Fibroblast of lung (primary cell): ENCODE data around the gene COX7A2. TPM values are rescaled to one million over a fixed set of nuclear protein-coding genes. Genes with fewer than 3 reads are reported as not detected.

Experiments
- DNase-seq, 2 donors: peaks; one replicate each; pipeline versions ENCODE4 v3.0.0 to v3.0.0-alpha.2; 2010; ENCODE audit warnings: low read depth in 2 of 2
- H2AFZ ChIP-seq: 2 replicates; pipeline ENCODE4 v1.5.1; 2012; ENCODE audit warnings: low read length, control low read depth, inconsistent platforms
- H3K27ac ChIP-seq: 2 replicates; pipeline ENCODE4 v1.5.1; 2011; ENCODE audit warnings: low read length, control low read depth; ENCODE audit not compliant: insufficient read depth
- H3K27me3 ChIP-seq: 2 replicates; pipeline ENCODE4 v1.5.1; 2011; ENCODE audit warnings: mild to moderate bottlenecking, low read length; ENCODE audit not compliant: control insufficient read depth, insufficient read depth
- H3K36me3 ChIP-seq: 2 replicates; pipeline ENCODE4 v1.5.1; 2011; ENCODE audit warnings: low read length; ENCODE audit not compliant: control insufficient read depth, insufficient read depth
- H3K4me1 ChIP-seq: 2 replicates; pipeline ENCODE4 v1.5.1; 2011; ENCODE audit warnings: low read length; ENCODE audit not compliant: control insufficient read depth, insufficient read depth; ENCODE audit errors: extremely low read depth
- H3K4me2 ChIP-seq: 2 replicates; pipeline ENCODE4 v1.5.1; 2011; ENCODE audit warnings: low read length, control low read depth; ENCODE audit not compliant: insufficient read depth; ENCODE audit errors: extremely low read depth
- H3K4me3 ChIP-seq, 4 experiments: fragments of 200-600 bp in 1 of 4; sonication (generic) in 1 of 4; replicated peaks in 1 of 4; 2 replicates each; pipeline ENCODE4 v1.5.1; 2011 to 2016; ENCODE audit warnings: low read length in 4 of 4, low read depth in 3 of 4, mild to moderate bottlenecking in 3 of 4, control low read depth in 2 of 4, inconsistent platforms in 1 of 4, mixed read lengths in 1 of 4; ENCODE audit not compliant: insufficient read depth in 1 of 4; ENCODE audit errors: control extremely low read depth in 1 of 4
- H3K79me2 ChIP-seq: 2 replicates; pipeline ENCODE4 v1.5.1; 2012; ENCODE audit warnings: mild to moderate bottlenecking, low read length, inconsistent platforms; ENCODE audit not compliant: control insufficient read depth, insufficient read depth
- H3K9ac ChIP-seq: 2 replicates; pipeline ENCODE4 v1.5.1; 2011; ENCODE audit warnings: mild to moderate bottlenecking, low read length, control low read depth; ENCODE audit not compliant: insufficient read depth
- H3K9me3 ChIP-seq: 2 replicates; pipeline ENCODE4 v1.5.1; 2012; ENCODE audit warnings: low read depth, low read length; ENCODE audit not compliant: control insufficient read depth, insufficient read depth
- H4K20me1 ChIP-seq: 2 replicates; pipeline ENCODE4 v1.5.1; 2011; ENCODE audit warnings: low read length; ENCODE audit not compliant: control insufficient read depth, insufficient read depth; ENCODE audit errors: extremely low read depth
- EZH2 ChIP-seq: IDR thresholded peaks from 2 replicates; pipeline ENCODE4 v1.5.1; 2012; ENCODE audit warnings: low read length, control low read depth, mild to moderate bottlenecking; ENCODE audit errors: missing control alignments
- polyA plus RNA-seq, 2 donors: library from polyadenylated mRNA; depleted of rRNA in 1 of 2; stranded (reverse) in 1 of 2; unstranded in 1 of 2; fragments of >200 nt; gene quantifications; 2 replicates each; pipeline ENCODE4 v1.2.1, GENCODE V29; 2011 to 2012; ENCODE audit warnings: missing spikeins in 1 of 2
- total RNA-seq: library from RNA; depleted of rRNA; stranded (reverse); fragments of >200 nt; gene quantifications from 2 replicates; pipeline ENCODE4 v1.2.1, GENCODE V29; 2014
- TF ChIP-seq, protein P1 (sequence below), 2 donors: IDR thresholded peaks in 1 of 2; conservative IDR thresholded peaks in 1 of 2; 1 replicate in 1 of 2; 2 replicates in 1 of 2; pipeline ENCODE4 v1.5.1; 2011 to 2012; ENCODE audit warnings: low read length in 2 of 2, control low read depth in 1 of 2, inconsistent platforms in 1 of 2, low read depth in 1 of 2, mild to moderate bottlenecking in 1 of 2

COX7A2 gene
- total and polyA plus RNA-seq, 2 donors (not counting 1 experiment from before 2014, with no cell fraction given): 115 to 159 TPM

- Histone ChIP-seq H3K27ac (no peak overlapping the region), H4K20me1 (no peaks in the 10 kb centered on the region), H3K9me3 (no peaks in the 10 kb centered on the region), H2AFZ (no peak overlapping the region), H3K4me3 (no peak overlapping the region), H3K27me3 (no peaks in the 10 kb centered on the region), H3K79me2 (peaks cover 29% of the 10 kb centered on the region), H3K9ac (no peak overlapping the region), H3K36me3 (no peaks in the 10 kb centered on the region), H3K4me2 (no peak overlapping the region), H3K4me1 (peaks cover 1% of the 10 kb centered on the region)
- TF ChIP-seq, protein P1, sequence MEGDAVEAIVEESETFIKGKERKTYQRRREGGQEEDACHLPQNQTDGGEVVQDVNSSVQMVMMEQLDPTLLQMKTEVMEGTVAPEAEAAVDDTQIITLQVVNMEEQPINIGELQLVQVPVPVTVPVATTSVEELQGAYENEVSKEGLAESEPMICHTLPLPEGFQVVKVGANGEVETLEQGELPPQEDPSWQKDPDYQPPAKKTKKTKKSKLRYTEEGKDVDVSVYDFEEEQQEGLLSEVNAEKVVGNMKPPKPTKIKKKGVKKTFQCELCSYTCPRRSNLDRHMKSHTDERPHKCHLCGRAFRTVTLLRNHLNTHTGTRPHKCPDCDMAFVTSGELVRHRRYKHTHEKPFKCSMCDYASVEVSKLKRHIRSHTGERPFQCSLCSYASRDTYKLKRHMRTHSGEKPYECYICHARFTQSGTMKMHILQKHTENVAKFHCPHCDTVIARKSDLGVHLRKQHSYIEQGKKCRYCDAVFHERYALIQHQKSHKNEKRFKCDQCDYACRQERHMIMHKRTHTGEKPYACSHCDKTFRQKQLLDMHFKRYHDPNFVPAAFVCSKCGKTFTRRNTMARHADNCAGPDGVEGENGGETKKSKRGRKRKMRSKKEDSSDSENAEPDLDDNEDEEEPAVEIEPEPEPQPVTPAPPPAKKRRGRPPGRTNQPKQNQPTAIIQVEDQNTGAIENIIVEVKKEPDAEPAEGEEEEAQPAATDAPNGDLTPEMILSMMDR (conservative IDR thresholded peaks at IDR 0.05 in 1 of 2, IDR thresholded peaks at IDR 0.05 in 1 of 2; ENCODE audit: low read depth in 1 of 2, low read length in 2 of 2): no peak
- no peak for TF ChIP-seq EZH2
- peak in 1 of 2 donors; percentile 25 for DNase-seq
Observed at GRCh38 chr6:75262716-75263400, 19.3 kb upstream of the COX7A2 start.

DNA sequence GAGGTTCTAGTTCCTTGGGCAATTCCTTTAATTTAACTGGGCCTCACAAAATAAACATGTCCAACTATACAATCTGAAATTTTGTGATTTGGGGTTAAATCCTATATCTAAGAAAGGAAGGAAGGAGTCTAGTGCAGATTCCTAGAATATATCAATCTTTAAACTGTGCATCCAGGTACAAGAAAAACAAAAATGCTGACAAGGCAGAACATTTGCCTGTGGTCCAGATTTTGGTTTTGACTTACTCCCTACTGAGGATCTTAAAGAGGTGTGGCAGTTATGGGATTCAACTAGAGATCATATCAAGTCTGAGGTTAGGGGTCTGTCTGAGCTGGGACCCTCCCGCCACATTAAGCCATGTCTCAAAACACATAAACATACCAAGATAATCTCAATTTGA lies 17.7 kb upstream of the COX7A2 start:
- Histone ChIP-seq H3K4me2 (no peak overlapping the region), H3K9ac (no peak overlapping the region), H3K9me3 (no peaks in the 10 kb centered on the region), H3K27ac (no peak overlapping the region), H3K4me1 (no peaks in the 10 kb centered on the region), H3K27me3 (no peaks in the 10 kb centered on the region), H4K20me1 (no peaks in the 10 kb centered on the region), H2AFZ (no peak overlapping the region), H3K79me2 (peaks cover 21% of the 10 kb centered on the region), H3K36me3 (no peaks in the 10 kb centered on the region), H3K4me3 (no peak overlapping the region)
- TF ChIP-seq, protein P1 (conservative IDR thresholded peaks at IDR 0.05 in 1 of 2, IDR thresholded peaks at IDR 0.05 in 1 of 2; ENCODE audit: low read depth in 1 of 2, low read length in 2 of 2): no peak
- no peak for TF ChIP-seq EZH2
- no peak for DNase-seq

- Histone ChIP-seq H3K4me2 (no peak overlapping the region), H3K4me3 (no peak overlapping the region), H3K79me2 (peaks cover 3% of the 10 kb centered on the region), H3K36me3 (no peaks in the 10 kb centered on the region), H3K27me3 (no peaks in the 10 kb centered on the region), H3K9ac (no peak overlapping the region), H2AFZ (no peak overlapping the region), H3K27ac (no peak overlapping the region), H4K20me1 (no peaks in the 10 kb centered on the region), H3K4me1 (no peaks in the 10 kb centered on the region), H3K9me3 (no peaks in the 10 kb centered on the region)
- no peak for DNase-seq
- no peak for TF ChIP-seq EZH2
- TF ChIP-seq, protein P1 (conservative IDR thresholded peaks at IDR 0.05 in 1 of 2, IDR thresholded peaks at IDR 0.05 in 1 of 2; ENCODE audit: low read depth in 1 of 2, low read length in 2 of 2): no peak
Observed at GRCh38 chr6:75257343-75258087, 13.9 kb upstream of the COX7A2 start.
